GM12878 (cell line): ENCODE data around the gene ROBO1. TPM values are rescaled to one million over a fixed set of nuclear protein-coding genes. Genes with fewer than 3 reads are reported as not detected.

Experiments used
- ATAC-seq: fragments of 200-7000 bp; cut with Tn5 transposase; 3 replicates; pipeline ENCODE4 v1.9.1; 2020; ENCODE audit warnings: mild to moderate bottlenecking, moderate library complexity
- BruUV-seq: library from RNA; stranded (reverse); fragments of 400-500 nt; replicated peaks from 2 replicates; lab custom pipeline; 2021; lab: Mats Ljungman, UMichigan
- CTCF ChIA-PET: fragments of 300-600 bp; sonication (Branson Sonifier 250); formaldehyde crosslinking; extraction: SDS; loops from one replicate; lab custom pipeline; 2021; ENCODE audit warnings: inconsistent platforms; lab: Yijun Ruan, JAX
- POLR2A ChIA-PET: fragments of 350-600 bp; formaldehyde crosslinking; extraction: SDS; loops from one replicate; lab custom pipeline; 2021; ENCODE audit warnings: inconsistent platforms; lab: Charles Lee
- RAD21 ChIA-PET: fragments of 300-600 bp; sonication (Branson Sonifier 250); formaldehyde crosslinking; loops from one replicate; lab custom pipeline; 2023; ENCODE audit warnings: antibody characterized with exemption; ENCODE audit not compliant: unreplicated experiment; lab: Charles Lee
- SMC1A ChIA-PET: fragments of 300-600 bp; sonication (Branson Sonifier 250); formaldehyde crosslinking; loops from one replicate; lab custom pipeline; 2023; ENCODE audit not compliant: unreplicated experiment, uncharacterized antibody; lab: Charles Lee
- DNase-seq: peaks from one replicate; pipeline ENCODE4 v3.0.0-alpha.2; 2011; ENCODE audit warnings: low read depth, low spot score
- FAIRE-seq: peaks from 3 replicates; lab custom pipeline; 2011; peaks lifted over from hg19 to GRCh38; lab: Jason Lieb, UNC
- H2AFZ ChIP-seq: 2 replicates; pipeline ENCODE4 v1.6.0; 2011; ENCODE audit warnings: low read depth, low read length, control low read depth; ENCODE audit not compliant: control insufficient read depth
- H3K27ac ChIP-seq: 2 replicates; pipeline ENCODE4 v1.5.1; 2011; ENCODE audit warnings: control low read depth; ENCODE audit not compliant: control insufficient read depth, insufficient read depth
- H3K27me3 ChIP-seq, 2 experiments: replicated peaks in 1 of 2; 2 replicates each; pipeline versions ENCODE4 v1.6.0 to v1.6.1; 2011; ENCODE audit warnings: low read length in 1 of 2; ENCODE audit not compliant: control insufficient read depth in 2 of 2, insufficient read depth in 2 of 2
- H3K36me3 ChIP-seq, 2 experiments: 2 replicates each; pipeline ENCODE4 v1.5.1; 2011; ENCODE audit warnings: low read length in 1 of 2; ENCODE audit not compliant: control insufficient read depth in 2 of 2, insufficient read depth in 2 of 2
- H3K4me1 ChIP-seq: 2 replicates; pipeline ENCODE4 v1.6.1; 2011; ENCODE audit warnings: mild to moderate bottlenecking, low read length, moderate library complexity, mixed read lengths; ENCODE audit not compliant: control insufficient read depth, insufficient read depth
- H3K4me2 ChIP-seq: 2 replicates; pipeline ENCODE4 v1.6.0; 2011; ENCODE audit warnings: control low read depth; ENCODE audit not compliant: control insufficient read depth, insufficient read depth
- H3K4me3 ChIP-seq: fragments of 200-600 bp; sonication (generic); 2 replicates; pipeline ENCODE4 v1.5.1; 2016
- H3K79me2 ChIP-seq: 2 replicates; pipeline ENCODE4 v1.6.0; 2011; ENCODE audit warnings: low read length; ENCODE audit not compliant: control insufficient read depth, insufficient read depth
- H3K9ac ChIP-seq: 2 replicates; pipeline ENCODE4 v1.8.0; 2011; ENCODE audit warnings: low read length, control low read depth, mixed read lengths; ENCODE audit not compliant: control insufficient read depth, insufficient read depth
- H3K9me3 ChIP-seq: replicated peaks from 3 replicates; pipeline ENCODE4 v1.5.1; 2011; ENCODE audit warnings: mild to moderate bottlenecking, low read length; ENCODE audit not compliant: control insufficient read depth, insufficient read depth
- H4K20me1 ChIP-seq: 2 replicates; pipeline ENCODE4 v1.6.0; 2011; ENCODE audit not compliant: control insufficient read depth, insufficient read depth
- BCL11A ChIP-seq: IDR thresholded peaks from 2 replicates; pipeline ENCODE4 v1.6.1; 2011; ENCODE audit warnings: low read depth, low read length
- EP300 ChIP-seq, 2 experiments: fragments of 150-350 bp in 1 of 2; IDR thresholded peaks; 2 replicates each; pipeline ENCODE4 v1.6.1; 2011 to 2012; ENCODE audit warnings: low read depth in 2 of 2, low read length in 2 of 2, borderline replicate concordance in 1 of 2, improper control_type of control experiment in 1 of 2, inconsistent platforms in 1 of 2; ENCODE audit not compliant: control insufficient read depth in 1 of 2
- MEF2A ChIP-seq: IDR thresholded peaks from 2 replicates; pipeline ENCODE4 v1.6.1; 2011; ENCODE audit warnings: low read depth, mild to moderate bottlenecking, low read length, moderate library complexity; ENCODE audit not compliant: insufficient read depth
- MTA2 ChIP-seq: fragments of 450-650 bp; IDR thresholded peaks from 2 replicates; pipeline ENCODE4 v1.6.1; 2016; ENCODE audit warnings: low read depth, mild to moderate bottlenecking, moderate library complexity
- MXI1 ChIP-seq: fragments of 150-350 bp; IDR thresholded peaks from 2 replicates; pipeline ENCODE4 v1.6.1; 2011; ENCODE audit warnings: low read depth, mild to moderate bottlenecking, inconsistent platforms, low read length, improper control_type of control experiment
- RAD51 ChIP-seq: fragments of 450-650 bp; IDR thresholded peaks from 2 replicates; pipeline ENCODE4 v1.6.1; 2016; ENCODE audit warnings: moderate library complexity, mild to moderate bottlenecking, inconsistent platforms
- SREBF2 ChIP-seq: IDR thresholded peaks from 2 replicates; pipeline ENCODE4 v1.6.1; 2012; ENCODE audit warnings: mild to moderate bottlenecking, low read length
- WGBS: methylation state at CpG from one replicate; pipeline ENCODE4 v1.1.6; 2016; ENCODE audit warnings: low lambda C conversion rate; ENCODE audit not compliant: insufficient replicate concordance, insufficient coverage; ENCODE audit errors: missing lambda C conversion rate; 5-methylcytosine and 5-hydroxymethylcytosine counted together
- in situ Hi-C: fragments of 300-500 bp; cut with MboI; formaldehyde crosslinking; loops from 9 replicates; pipeline ENCODE4 v1.14.3; 2018; ENCODE audit warnings: mixed read lengths
- intact Hi-C: fragments of 100-400 bp; cut with micrococcal nuclease; formaldehyde crosslinking; loops from one replicate; pipeline ENCODE4 v1.14.2; 2022; ENCODE audit not compliant: unreplicated experiment
- polyA plus RNA-seq, 11 experiments: library from polyadenylated mRNA; depleted of rRNA in 4 of 11; unstranded in 6 of 11; stranded (reverse) in 5 of 11; fragments of >200 nt; fragmentation: Nextera tagmentation in 4 of 11; fragmentation: Illumina TruSeq in 1 of 11; extraction: Ambion mirVana in 4 of 11; extraction: Trizol in 1 of 11; gene quantifications; 1 replicate in 1 of 11; 2 replicates in 10 of 11; pipeline versions ENCODE4 v1.2.1 to v1.2.3, GENCODE V29; 2011 to 2016; ENCODE audit warnings: inconsistent platforms in 2 of 11, missing spikeins in 2 of 11, low read depth in 1 of 11
- total RNA-seq, 4 experiments: library from RNA; depleted of rRNA in 3 of 4; stranded (reverse); fragments of >200 nt in 3 of 4; fragmentation: Illumina TruSeq in 1 of 4; extraction: Trizol in 1 of 4; gene quantifications; 2 replicates each; pipeline versions ENCODE4 v1.2.1 to v1.2.3, GENCODE V29; 2013 to 2021
- TF ChIP-seq, protein P1 (sequence below): IDR thresholded peaks from 2 replicates; pipeline ENCODE4 v1.6.1; 2011; ENCODE audit warnings: mild to moderate bottlenecking, low read depth, low read length, moderate library complexity; ENCODE audit not compliant: insufficient replicate concordance
- TF ChIP-seq, protein P2 (sequence below): fragments of 150-350 bp; IDR thresholded peaks from 2 replicates; pipeline ENCODE4 v1.6.1; 2016; ENCODE audit warnings: low read depth, low read length

ROBO1 gene
- total and polyA plus RNA-seq, 10 of the 15 experiments (the other 5 are each of a cell fraction or from before 2014, with no cell fraction given): 0.29 to 46.5 (median 1.2) TPM

DNA sequence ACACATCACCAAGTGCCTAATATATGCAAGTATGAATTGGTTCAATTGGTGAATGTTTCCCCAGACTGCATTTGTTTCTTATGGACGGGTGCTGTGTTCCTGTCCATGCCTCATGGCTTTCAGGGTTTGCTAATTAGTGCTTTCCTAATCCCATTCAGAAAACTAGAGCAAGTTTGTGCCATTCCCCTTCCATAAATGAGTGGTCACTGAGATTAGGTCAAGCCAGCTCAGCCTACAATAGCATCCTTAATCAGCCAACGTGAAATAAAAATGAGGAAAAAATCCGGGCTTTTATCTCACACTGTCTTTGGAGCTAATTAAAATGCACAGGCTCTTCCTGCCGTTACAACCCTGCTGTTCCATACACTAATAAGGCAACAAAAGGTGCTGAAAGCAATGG lies 788.8 kb downstream of the ROBO1 start:
- Histone ChIP-seq H3K79me2 (no peaks in the 10 kb centered on the region), H3K4me1 (no peaks in the 10 kb centered on the region), H3K36me3 (no peaks in the 10 kb centered on the region), H3K4me3 (no peak overlapping the region), H4K20me1 (no peaks in the 10 kb centered on the region), H3K27me3 (no peaks in the 10 kb centered on the region), H2AFZ (no peak overlapping the region), H3K9me3 (no peaks in the 10 kb centered on the region), H3K4me2 (no peak overlapping the region), H3K27ac (no peak overlapping the region), H3K9ac (no peak overlapping the region)
- ChIA-PET SMC1A (interaction anchor here (0.7 to 3.1 kb wide), 15 partner anchors 9 to 329 kb away, joined by 3 to 16 read pairs (median 4); no protein-coding TSS in a partner anchor), CTCF (interaction anchor here (0.9 to 4.2 kb wide), 11 partner anchors 11 to 320 kb away, joined by 3 to 37 read pairs (median 7); no protein-coding TSS in a partner anchor), POLR2A (interaction anchor here (1.0 to 1.7 kb wide), 2 partner anchors 40 to 117 kb away, joined by 4 to 5 read pairs; no protein-coding TSS in a partner anchor), RAD21 (interaction anchor here (0.9 to 2.2 kb wide), 14 partner anchors 9 to 333 kb away, joined by 3 to 8 read pairs (median 4); no protein-coding TSS in a partner anchor)
- BruUV-seq: no TSS peak
- DNase-seq (no peak), ATAC-seq (no peak), FAIRE-seq (no peak)
- intact Hi-C loops (loop anchor here (5.0 kb wide), 1 partner anchor 107 kb away; no protein-coding TSS in a partner anchor), in situ Hi-C loops (no loop called here)
- TF ChIP-seq MEF2A (no peak), MXI1 (no peak), BCL11A (no peak), EP300 (IDR thresholded peaks at IDR 0.05; ENCODE audit: borderline replicate concordance in 1 of 2, control insufficient read depth in 1 of 2, low read depth in 2 of 2, low read length in 2 of 2) (no peak), RAD51 (no peak), SREBF2 (no peak), MTA2 (no peak)
- TF ChIP-seq, protein P1, sequence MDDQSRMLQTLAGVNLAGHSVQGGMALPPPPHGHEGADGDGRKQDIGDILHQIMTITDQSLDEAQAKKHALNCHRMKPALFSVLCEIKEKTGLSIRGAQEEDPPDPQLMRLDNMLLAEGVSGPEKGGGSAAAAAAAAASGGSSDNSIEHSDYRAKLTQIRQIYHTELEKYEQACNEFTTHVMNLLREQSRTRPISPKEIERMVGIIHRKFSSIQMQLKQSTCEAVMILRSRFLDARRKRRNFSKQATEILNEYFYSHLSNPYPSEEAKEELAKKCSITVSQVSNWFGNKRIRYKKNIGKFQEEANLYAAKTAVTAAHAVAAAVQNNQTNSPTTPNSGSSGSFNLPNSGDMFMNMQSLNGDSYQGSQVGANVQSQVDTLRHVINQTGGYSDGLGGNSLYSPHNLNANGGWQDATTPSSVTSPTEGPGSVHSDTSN: no peak
- TF ChIP-seq, protein P2, sequence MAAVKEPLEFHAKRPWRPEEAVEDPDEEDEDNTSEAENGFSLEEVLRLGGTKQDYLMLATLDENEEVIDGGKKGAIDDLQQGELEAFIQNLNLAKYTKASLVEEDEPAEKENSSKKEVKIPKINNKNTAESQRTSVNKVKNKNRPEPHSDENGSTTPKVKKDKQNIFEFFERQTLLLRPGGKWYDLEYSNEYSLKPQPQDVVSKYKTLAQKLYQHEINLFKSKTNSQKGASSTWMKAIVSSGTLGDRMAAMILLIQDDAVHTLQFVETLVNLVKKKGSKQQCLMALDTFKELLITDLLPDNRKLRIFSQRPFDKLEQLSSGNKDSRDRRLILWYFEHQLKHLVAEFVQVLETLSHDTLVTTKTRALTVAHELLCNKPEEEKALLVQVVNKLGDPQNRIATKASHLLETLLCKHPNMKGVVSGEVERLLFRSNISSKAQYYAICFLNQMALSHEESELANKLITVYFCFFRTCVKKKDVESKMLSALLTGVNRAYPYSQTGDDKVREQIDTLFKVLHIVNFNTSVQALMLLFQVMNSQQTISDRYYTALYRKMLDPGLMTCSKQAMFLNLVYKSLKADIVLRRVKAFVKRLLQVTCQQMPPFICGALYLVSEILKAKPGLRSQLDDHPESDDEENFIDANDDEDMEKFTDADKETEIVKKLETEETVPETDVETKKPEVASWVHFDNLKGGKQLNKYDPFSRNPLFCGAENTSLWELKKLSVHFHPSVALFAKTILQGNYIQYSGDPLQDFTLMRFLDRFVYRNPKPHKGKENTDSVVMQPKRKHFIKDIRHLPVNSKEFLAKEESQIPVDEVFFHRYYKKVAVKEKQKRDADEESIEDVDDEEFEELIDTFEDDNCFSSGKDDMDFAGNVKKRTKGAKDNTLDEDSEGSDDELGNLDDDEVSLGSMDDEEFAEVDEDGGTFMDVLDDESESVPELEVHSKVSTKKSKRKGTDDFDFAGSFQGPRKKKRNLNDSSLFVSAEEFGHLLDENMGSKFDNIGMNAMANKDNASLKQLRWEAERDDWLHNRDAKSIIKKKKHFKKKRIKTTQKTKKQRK: no peak
- 17% methylated on average over 4 of the region's 4 CpGs for WGBS
